Upper lobe of left lung (tissue), 6 donors: ENCODE results near the gene VOPP1. TPM values are rescaled to one million over a fixed set of nuclear protein-coding genes. Genes with fewer than 3 reads are reported as not detected.

Experiments used
- ATAC-seq, 2 donors: fragments of 200-7000 bp; cut with Tn5 transposase; one replicate each; pipeline ENCODE4 v1.9.1; 2022; ENCODE audit warnings: mild to moderate bottlenecking in 2 of 2, moderate library complexity in 2 of 2; ENCODE audit not compliant: low FRiP score in 2 of 2
- DNase-seq, 2 donors: peaks; one replicate each; pipeline ENCODE4 v3.0.0-alpha.2; 2019 to 2020
- H3K27ac ChIP-seq, 4 donors: fragments of 200-600 bp; sonication (generic); one replicate each; pipeline ENCODE4 v1.5.1; 2016 to 2019
- H3K27me3 ChIP-seq, 4 donors: fragments of 200-600 bp; sonication (generic); one replicate each; pipeline ENCODE4 v1.5.1; 2017 to 2019
- H3K36me3 ChIP-seq, 4 donors: fragments of 200-600 bp; sonication (generic); one replicate each; pipeline ENCODE4 v1.5.1; 2016 to 2019
- H3K4me1 ChIP-seq, 4 donors: fragments of 200-600 bp; sonication (generic); one replicate each; pipeline ENCODE4 v1.5.1; 2018 to 2019
- H3K4me3 ChIP-seq, 4 donors: fragments of 200-600 bp; sonication (generic); one replicate each; pipeline ENCODE4 v1.5.1; 2017 to 2019; ENCODE audit warnings: mild to moderate bottlenecking in 2 of 4, moderate library complexity in 1 of 4
- H3K9me3 ChIP-seq, 4 donors: fragments of 200-600 bp; sonication (generic); one replicate each; pipeline ENCODE4 v1.5.1; 2018 to 2019
- EP300 ChIP-seq, 4 donors: sonication (generic); formaldehyde crosslinking; IDR thresholded peaks; one replicate each; pipeline ENCODE4 v1.5.1; 2017; ENCODE audit warnings: antibody characterized with exemption in 4 of 4, control low read depth in 2 of 4
- POLR2A ChIP-seq, 4 donors: fragments of 450-650 bp; IDR thresholded peaks; one replicate each; pipeline ENCODE4 v1.5.1; 2016 to 2017; ENCODE audit warnings: antibody characterized with exemption in 4 of 4, mild to moderate bottlenecking in 2 of 4
- POLR2AphosphoS5 ChIP-seq, 2 donors: sonication (generic); formaldehyde crosslinking; IDR thresholded peaks; one replicate each; pipeline ENCODE4 v1.5.1; 2017; ENCODE audit warnings: antibody characterized with exemption in 2 of 2
- WGBS, 2 donors: methylation state at CpG; one replicate each; pipeline ENCODE4 v1.1.5; 2017 to 2018; 5-methylcytosine and 5-hydroxymethylcytosine counted together
- total RNA-seq, 6 donors: library from RNA; depleted of rRNA in 4 of 6; stranded (reverse); fragments of >200 nt in 4 of 6; gene quantifications; one replicate each; pipeline versions ENCODE4 v1.1.0 to v1.2.1, GENCODE V29; 2016 to 2021
- TF ChIP-seq, protein P1 (sequence below), 6 experiments: fragments of 450-650 bp in 4 of 6; fragments of 200-600 bp in 2 of 6; sonication (generic) in 2 of 6; IDR thresholded peaks; one replicate each; pipeline ENCODE4 v1.5.1; 2016 to 2019; ENCODE audit warnings: antibody characterized with exemption in 6 of 6
- donor health status: DM: no; HTN: no; CAD: no; lungs with moderate emphysema.
- donor health status: DM: no; HTN: yes; CAD: no; lungs with severe emphysema.

Gene VOPP1
- total RNA-seq, 6 donors from 2014 or later, result 27.2 to 67.6 (median 45.0) TPM

DNA sequence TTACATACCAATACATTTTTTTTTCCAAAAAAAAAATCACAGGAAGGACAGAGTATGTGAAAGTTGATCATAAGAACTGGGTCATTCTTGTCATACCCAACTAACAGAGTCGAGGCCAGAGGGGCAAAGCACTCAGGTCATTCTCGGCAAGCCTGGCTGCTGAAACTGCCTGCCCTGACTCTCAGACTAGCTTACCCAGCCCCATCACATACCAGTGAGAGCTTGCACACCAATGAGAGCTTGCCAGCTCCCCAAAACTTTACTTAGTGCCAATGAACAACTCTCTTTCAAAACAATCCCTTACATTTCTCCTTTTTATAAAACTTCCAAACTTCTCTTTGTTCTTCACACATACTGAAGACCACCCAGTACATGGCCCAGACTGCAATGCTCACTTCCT lies 48.9 kb downstream of the VOPP1 start:
- Histone ChIP-seq H3K4me3 (no peak overlapping the region), H3K36me3 (peaks cover 0 to 17% (median 6%) of the 10 kb centered on the region in 4 donors), H3K9me3 (no peaks in the 10 kb centered on the region), H3K4me1 (peaks cover 0 to 5% (median 0%) of the 10 kb centered on the region in 4 donors), H3K27me3 (no peaks in the 10 kb centered on the region), H3K27ac (no peak overlapping the region)
- 67 to 81% methylated on average over 2 of the region's 2 CpGs for WGBS, 2 donors
- TF ChIP-seq POLR2AphosphoS5 (IDR thresholded peaks at IDR 0.05), result no peak
- TF ChIP-seq, protein P1, sequence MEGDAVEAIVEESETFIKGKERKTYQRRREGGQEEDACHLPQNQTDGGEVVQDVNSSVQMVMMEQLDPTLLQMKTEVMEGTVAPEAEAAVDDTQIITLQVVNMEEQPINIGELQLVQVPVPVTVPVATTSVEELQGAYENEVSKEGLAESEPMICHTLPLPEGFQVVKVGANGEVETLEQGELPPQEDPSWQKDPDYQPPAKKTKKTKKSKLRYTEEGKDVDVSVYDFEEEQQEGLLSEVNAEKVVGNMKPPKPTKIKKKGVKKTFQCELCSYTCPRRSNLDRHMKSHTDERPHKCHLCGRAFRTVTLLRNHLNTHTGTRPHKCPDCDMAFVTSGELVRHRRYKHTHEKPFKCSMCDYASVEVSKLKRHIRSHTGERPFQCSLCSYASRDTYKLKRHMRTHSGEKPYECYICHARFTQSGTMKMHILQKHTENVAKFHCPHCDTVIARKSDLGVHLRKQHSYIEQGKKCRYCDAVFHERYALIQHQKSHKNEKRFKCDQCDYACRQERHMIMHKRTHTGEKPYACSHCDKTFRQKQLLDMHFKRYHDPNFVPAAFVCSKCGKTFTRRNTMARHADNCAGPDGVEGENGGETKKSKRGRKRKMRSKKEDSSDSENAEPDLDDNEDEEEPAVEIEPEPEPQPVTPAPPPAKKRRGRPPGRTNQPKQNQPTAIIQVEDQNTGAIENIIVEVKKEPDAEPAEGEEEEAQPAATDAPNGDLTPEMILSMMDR (IDR thresholded peaks at IDR 0.05), result no peak
- no peak for TF ChIP-seq POLR2A (IDR thresholded peaks at IDR 0.05)
- TF ChIP-seq EP300 (IDR thresholded peaks at IDR 0.05), result no peak
- DNase-seq (no peak), ATAC-seq (no peak)

DNA sequence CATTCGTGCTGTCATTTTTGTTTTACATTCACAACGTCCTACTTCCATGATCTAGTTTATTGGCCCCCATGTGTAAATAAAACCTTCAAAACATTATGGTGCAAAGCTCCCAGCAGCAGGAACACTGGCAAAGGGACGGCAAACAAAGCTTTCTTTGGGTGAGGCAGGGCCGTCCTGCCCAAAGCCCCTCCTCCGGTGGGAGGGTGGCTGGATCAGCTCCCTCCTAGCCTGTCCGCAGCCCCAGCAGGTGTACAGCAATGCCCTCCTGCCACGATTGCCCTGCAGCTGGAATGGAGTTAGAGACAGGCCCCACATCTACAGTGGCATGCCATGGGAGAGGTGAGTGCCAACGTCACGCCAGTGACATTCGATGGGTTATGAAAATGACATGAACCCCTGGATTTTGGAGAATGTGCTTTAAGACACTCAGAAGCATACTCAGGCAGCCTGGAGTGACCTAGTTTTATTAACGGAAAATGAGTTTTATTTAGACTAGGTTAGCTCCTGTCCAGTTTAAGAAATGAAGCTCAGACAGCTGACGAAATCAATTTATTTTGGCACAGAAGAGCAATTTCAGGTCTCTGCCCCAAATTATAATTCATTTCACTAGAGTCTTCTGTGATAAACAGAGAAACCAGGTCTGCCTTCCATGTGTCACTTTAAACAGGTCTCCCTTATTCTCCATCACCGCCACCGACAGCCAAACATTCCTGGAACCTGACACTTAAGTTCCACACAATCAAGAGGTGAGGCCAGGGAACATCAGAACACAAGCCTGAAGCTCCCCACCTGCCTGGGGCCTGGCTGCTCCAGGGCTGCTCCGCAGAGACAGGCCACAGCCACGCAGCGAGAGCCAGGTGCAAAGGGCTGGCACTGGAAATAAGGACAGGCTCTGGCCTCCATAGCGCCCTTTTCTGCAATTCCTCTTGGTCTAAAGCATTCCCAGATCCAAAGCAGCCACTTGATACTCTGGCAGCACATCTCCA lies 50.1 kb downstream of the VOPP1 start:
- TF ChIP-seq EP300 (IDR thresholded peaks at IDR 0.05) (no peak), POLR2AphosphoS5 (IDR thresholded peaks at IDR 0.05) (no peak), POLR2A (IDR thresholded peaks at IDR 0.05) (no peak)
- TF ChIP-seq, protein P1 (IDR thresholded peaks at IDR 0.05), result no peak
- Histone ChIP-seq H3K4me1 (peaks cover 0 to 5% (median 0%) of the 10 kb centered on the region in 4 donors), H3K27ac (no peak overlapping the region), H3K36me3 (peaks cover 0 to 26% (median 10%) of the 10 kb centered on the region in 4 donors), H3K27me3 (no peaks in the 10 kb centered on the region), H3K9me3 (no peaks in the 10 kb centered on the region), H3K4me3 (no peak overlapping the region)
- ATAC-seq (no peak), DNase-seq (no peak)
- WGBS, 2 donors, result 85 to 86% methylated on average over 14 to 18 of the region's 18 CpGs

DNA sequence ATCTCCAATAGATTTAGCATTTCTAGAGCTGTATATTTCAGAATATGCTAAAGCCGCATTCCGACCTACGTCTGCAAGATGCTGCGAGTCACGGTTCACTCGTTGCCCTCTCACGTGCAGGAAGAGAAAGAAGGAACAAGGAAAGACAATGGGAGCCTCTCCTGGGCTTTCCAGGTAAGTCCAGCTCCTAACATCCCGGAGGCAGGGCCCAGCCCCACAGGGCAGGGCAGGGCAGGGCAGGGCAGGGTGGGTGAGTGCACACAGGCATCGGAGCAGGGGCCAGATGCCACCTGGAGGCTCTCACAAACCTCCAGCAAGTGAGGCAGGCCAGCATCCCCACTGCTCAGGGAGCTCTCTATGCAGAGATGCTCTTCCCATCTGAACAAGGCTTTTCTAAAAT lies 50.8 kb downstream of the VOPP1 start:
- WGBS, 2 donors, result 91% methylated on average over 8 to 9 of the region's 9 CpGs
- Histone ChIP-seq H3K27ac (no peak overlapping the region), H3K27me3 (no peaks in the 10 kb centered on the region), H3K4me1 (peaks cover 0 to 5% (median under 1%) of the 10 kb centered on the region in 4 donors), H3K9me3 (no peaks in the 10 kb centered on the region), H3K36me3 (peaks cover 0 to 29% (median 12%) of the 10 kb centered on the region in 4 donors), H3K4me3 (no peak overlapping the region)
- TF ChIP-seq POLR2AphosphoS5 (IDR thresholded peaks at IDR 0.05) (no peak), EP300 (IDR thresholded peaks at IDR 0.05) (no peak), POLR2A (IDR thresholded peaks at IDR 0.05) (no peak)
- TF ChIP-seq, protein P1 (IDR thresholded peaks at IDR 0.05), result no peak
- DNase-seq, result no peak
- ATAC-seq, result peak in 1 of 2 donors; percentile 11

DNA sequence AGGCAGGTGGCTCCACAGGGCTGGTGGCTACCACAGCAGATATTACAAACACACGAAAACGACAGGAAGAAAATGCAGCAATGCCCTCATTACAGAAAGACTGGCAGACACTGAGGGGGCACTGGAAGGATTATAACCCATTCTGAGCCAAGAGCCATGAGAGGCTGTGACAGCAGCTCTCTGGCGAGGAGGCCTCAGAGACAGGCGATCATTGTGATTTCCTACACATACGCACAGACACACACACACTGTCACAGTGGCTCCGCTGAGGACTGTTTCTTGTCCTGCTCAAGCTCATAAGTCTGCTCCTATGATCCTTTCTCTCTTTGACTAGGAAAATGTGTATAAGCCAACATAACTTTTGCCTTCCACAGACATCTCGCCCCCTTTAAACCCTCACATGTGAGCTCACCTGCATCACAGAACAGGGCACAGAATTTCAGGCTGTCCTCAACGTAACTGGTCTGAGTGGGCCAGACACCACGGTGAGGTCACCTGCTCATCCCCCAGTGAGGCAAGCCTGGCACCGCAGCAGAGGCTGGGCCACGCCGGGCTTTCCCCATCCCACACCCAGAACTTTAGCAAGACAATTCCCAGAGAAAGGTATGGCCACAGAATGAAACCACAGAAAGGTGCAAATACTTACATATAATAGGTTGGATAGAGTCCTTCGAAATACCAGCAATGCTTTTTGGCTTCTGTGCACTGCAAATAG lies 51.7 kb downstream of the VOPP1 start:
- H3K27me3 ChIP-seq, result no peaks in the 10 kb centered on the region
- ATAC-seq (no peak), DNase-seq (peak in 1 of 2 donors; percentile 41)
- H3K4me3 ChIP-seq, result no peak overlapping the region
- TF ChIP-seq EP300 (IDR thresholded peaks at IDR 0.05) (no peak), POLR2A (IDR thresholded peaks at IDR 0.05) (no peak), POLR2AphosphoS5 (IDR thresholded peaks at IDR 0.05) (no peak)
- TF ChIP-seq, protein P1 (IDR thresholded peaks at IDR 0.05), result no peak
- H3K27ac ChIP-seq, result no peak overlapping the region
- peaks cover 0 to 31% (median 12%) of the 10 kb centered on the region in 4 donors for H3K36me3 ChIP-seq
- WGBS, 2 donors, result 92% methylated on average over 13 of the region's 13 CpGs
- peaks cover 0 to 10% (median 8%) of the 10 kb centered on the region in 4 donors for H3K4me1 ChIP-seq
- no peaks in the 10 kb centered on the region for H3K9me3 ChIP-seq
